GM20000 (cell line): Measurements from ENCODE around the gene CDK2AP2.

ENCODE experiments used
- DNase-seq: peaks from one replicate; pipeline ENCODE4 v3.0.0; 2012; ENCODE audit warnings: low spot score
- CTCF ChIP-seq: IDR thresholded peaks from 2 replicates; pipeline ENCODE4 v1.5.1; 2012; ENCODE audit warnings: mild to moderate bottlenecking, control low read depth; ENCODE audit errors: extremely low read depth, missing control alignments

Gene CDK2AP2

GRCh38 chr11:67506426-67507051 lies 1.4 kb downstream of the CDK2AP2 start:
- DNase-seq, result no peak

GRCh38 chr11:67505605-67506396 lies 2.2 kb downstream of the CDK2AP2 start:
- TF ChIP-seq CTCF, result peak; percentile 94
- DNase-seq, result peak; percentile 88

More at GRCh38 chr11:67506426-67507051, 1.4 kb downstream of the CDK2AP2 start:
- no peak for TF ChIP-seq CTCF

- peak; percentile 95 for DNase-seq
- TF ChIP-seq CTCF, result no peak
Observed at GRCh38 chr11:67504950-67505581, 2.9 kb downstream of the CDK2AP2 start, which contains the start of gene PITPNM1. PITPNM1 (minus strand) TSS chr11:67505363; CDS start chr11:67504180, 1,183 bp downstream.

GRCh38 chr11:67504005-67504949 lies 3.7 kb downstream of the CDK2AP2 start:
- DNase-seq, result peak; percentile 75
- TF ChIP-seq CTCF, result no peak

GRCh38 chr11:67503119-67504004 lies 4.6 kb downstream of the CDK2AP2 start:
- DNase-seq, result no peak
- TF ChIP-seq CTCF, result no peak

- no peak for DNase-seq
- no peak for TF ChIP-seq CTCF
Observed at GRCh38 chr11:67502328-67502979, 5.5 kb downstream of the CDK2AP2 start.
